Activated T-cell treated with anti-CD3 and anti-CD28 coated beads for 4 hours (primary cell): ENCODE data around the gene RAD51C.
"Not testable (repeated sequence)": the region's sequence is repeated elsewhere in the genome, so short reads cannot be mapped to it uniquely, and the experiment has no call there.

ENCODE experiments used
- DNase-seq: peaks from one replicate; pipeline ENCODE4 v3.0.0-alpha.2; 2020

The RAD51C gene

GRCh38 chr17:58684462-58684861 lies 7.9 kb upstream of the RAD51C start:
- not testable (repeated sequence) for DNase-seq

GRCh38 chr17:58686980-58687379 lies 5.4 kb upstream of the RAD51C start:
- no peak for DNase-seq

- DNase-seq: no peak
Measured at GRCh38 chr17:58688521-58688920, 3.9 kb upstream of the RAD51C start.

- DNase-seq: not testable (repeated sequence)
Measured at GRCh38 chr17:58690033-58690432, 2.4 kb upstream of the RAD51C start.

- DNase-seq: no peak
Measured at GRCh38 chr17:58691701-58692238, 632 bp upstream of the RAD51C start, which contains the start of gene TEX14. Gene TEX14, minus strand, starts transcription at chr17:58692045. Its CDS starts 40,044 bp downstream, at chr17:58652001.

- no peak for DNase-seq
Measured at GRCh38 chr17:58693208-58693607, 806 bp downstream of the RAD51C start.

GRCh38 chr17:58693751-58694150 lies 1.3 kb downstream of the RAD51C start:
- no peak for DNase-seq

- no peak for DNase-seq
Measured at GRCh38 chr17:58694302-58694701, 1.9 kb downstream of the RAD51C start.

GRCh38 chr17:58694826-58695225 lies 2.4 kb downstream of the RAD51C start:
- no peak for DNase-seq

GRCh38 chr17:58699771-58700170 lies 7.4 kb downstream of the RAD51C start:
- no peak for DNase-seq

GRCh38 chr17:58702045-58702476 lies 9.7 kb downstream of the RAD51C start:
- no peak for DNase-seq

GRCh38 chr17:58702708-58703107 lies 10.3 kb downstream of the RAD51C start:
- DNase-seq: no peak

- DNase-seq: no peak
Measured at GRCh38 chr17:58703137-58703915, 10.9 kb downstream of the RAD51C start.

- DNase-seq: no peak
Measured at GRCh38 chr17:58703916-58704286, 11.5 kb downstream of the RAD51C start.

- no peak for DNase-seq
Measured at GRCh38 chr17:58706351-58707140, 14.1 kb downstream of the RAD51C start.

- peak; percentile 44 for DNase-seq
Measured at GRCh38 chr17:58710948-58711552, 18.6 kb downstream of the RAD51C start.

GRCh38 chr17:58722274-58722673 lies 29.9 kb downstream of the RAD51C start:
- no peak for DNase-seq

- no peak for DNase-seq
Measured at GRCh38 chr17:58722696-58723095, 30.3 kb downstream of the RAD51C start.

GRCh38 chr17:58728798-58729197 lies 36.4 kb downstream of the RAD51C start:
- no peak for DNase-seq

- DNase-seq: no peak
Measured at GRCh38 chr17:58730937-58731336, 38.5 kb downstream of the RAD51C start.

GRCh38 chr17:58734040-58734439 lies 41.6 kb downstream of the RAD51C start:
- DNase-seq: no peak

GRCh38 chr17:58734811-58735210 lies 42.4 kb downstream of the RAD51C start:
- no peak for DNase-seq

GRCh38 chr17:58741121-58741625 lies 48.8 kb downstream of the RAD51C start:
- no peak for DNase-seq
